Gastroesophageal sphincter (tissue), 2 donors: Measurements from ENCODE around the gene DUOXA1.
"Not testable (repeated sequence)": the region's sequence is repeated elsewhere in the genome, so short reads cannot be mapped to it uniquely, and the experiment has no call there.

Source experiments
- EP300 ChIP-seq: sonication (generic); formaldehyde crosslinking; IDR thresholded peaks from one replicate; pipeline ENCODE4 v1.6.1; 2017; ENCODE audit warnings: antibody characterized with exemption, mild to moderate bottlenecking
- POLR2A ChIP-seq, 2 donors: fragments of 450-650 bp; IDR thresholded peaks; one replicate each; pipeline ENCODE4 v1.6.1; 2017; ENCODE audit warnings: antibody characterized with exemption in 2 of 2, mild to moderate bottlenecking in 2 of 2, moderate library complexity in 1 of 2
- POLR2AphosphoS5 ChIP-seq: sonication (generic); formaldehyde crosslinking; IDR thresholded peaks from one replicate; pipeline ENCODE4 v1.6.1; 2017; ENCODE audit warnings: antibody characterized with exemption

DNA sequence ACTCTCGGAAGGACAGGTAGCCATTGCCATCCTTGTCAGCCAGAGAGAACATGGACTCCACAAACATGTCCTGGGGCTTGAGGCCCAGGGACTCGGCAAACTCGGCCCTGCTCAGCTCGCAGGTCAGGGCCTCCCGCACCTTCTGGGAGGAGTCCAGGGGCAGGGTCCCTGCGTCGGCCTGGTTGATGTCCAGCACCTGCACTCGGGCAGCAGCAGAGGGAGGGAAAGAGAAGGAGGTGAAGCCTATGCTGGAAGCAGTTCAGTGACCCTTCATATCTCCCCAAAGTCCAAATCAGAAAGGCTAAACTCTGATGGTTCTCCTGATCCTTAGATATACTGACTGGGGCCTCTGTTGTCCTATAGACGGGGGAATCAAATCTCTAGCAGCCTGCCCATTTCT lies 25.5 kb downstream of the DUOXA1 start:
- TF ChIP-seq POLR2A (IDR thresholded peaks at IDR 0.05); EP300; POLR2AphosphoS5: not testable (repeated sequence)
